Measurements from ENCODE around the gene GNAQ. TPM values are rescaled to one million over a fixed set of nuclear protein-coding genes. Genes with fewer than 3 reads are reported as not detected.
A peak's percentile ranks its signal among the peaks of the same experiment; 100 is the strongest.

Gene GNAQ
- total RNA-seq, 3 donors from 2014 or later (not counting 1 experiment from before 2014, with no cell fraction given), result 17.8 to 51.6 (median 24.5) TPM

DNA sequence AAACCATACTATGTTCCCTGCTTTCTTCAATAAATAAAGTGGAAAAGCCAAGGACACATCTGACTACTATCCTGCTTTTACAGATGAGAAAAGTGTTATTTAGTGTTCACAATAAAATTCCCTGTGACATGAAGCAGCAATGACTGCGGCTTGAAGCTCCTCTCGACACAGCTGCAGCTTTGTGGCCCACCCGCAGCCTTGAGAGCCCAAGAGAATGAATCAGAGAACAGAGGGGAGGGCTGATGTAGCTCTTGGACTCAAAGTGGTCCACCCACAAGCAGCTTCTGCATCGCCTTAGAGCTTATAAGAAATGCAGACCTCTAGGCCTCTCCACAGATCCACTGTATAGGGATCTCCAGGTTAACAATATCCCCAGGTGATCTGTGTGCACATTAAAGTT, 202.2 kb downstream of the GNAQ start:
- Histone ChIP-seq H3K27ac (ENCODE audit: low read length) (no peak overlapping the region), H3K36me3 (ENCODE audit: control insufficient read depth, insufficient read depth, low read length) (no peaks in the 10 kb centered on the region), H3K4me3 (ENCODE audit: low read length) (no peak overlapping the region), H3K27me3 (ENCODE audit: control insufficient read depth, insufficient read depth, low read length) (no peaks in the 10 kb centered on the region), H3K9me3 (ENCODE audit: control insufficient read depth, insufficient read depth, low read length) (no peaks in the 10 kb centered on the region), H3K4me1 (ENCODE audit: control insufficient read depth, insufficient read depth, low read length) (peaks cover 19% of the 10 kb centered on the region)
- Mint-ChIP-seq H3K4me3 (no peak overlapping the region), H3K36me3 (no peaks in the 10 kb centered on the region), H3K9me3 (no peaks in the 10 kb centered on the region), H3K27ac (no peak overlapping the region), H3K27me3 (ENCODE audit: low read depth in 2 of 2) (peaks cover 8 to 13% of the 10 kb centered on the region in 2 donors), H3K4me1 (peaks cover 47 to 49% of the 10 kb centered on the region in 2 donors)
- no peak for DNase-seq
- intact Hi-C loops (cut with micrococcal nuclease), result loop anchor here (10.0 kb wide), 1 partner anchor 205 kb away; the partner anchor contains the start of gene GNAQ
- ATAC-seq, result no peak
- TF ChIP-seq, protein P1, sequence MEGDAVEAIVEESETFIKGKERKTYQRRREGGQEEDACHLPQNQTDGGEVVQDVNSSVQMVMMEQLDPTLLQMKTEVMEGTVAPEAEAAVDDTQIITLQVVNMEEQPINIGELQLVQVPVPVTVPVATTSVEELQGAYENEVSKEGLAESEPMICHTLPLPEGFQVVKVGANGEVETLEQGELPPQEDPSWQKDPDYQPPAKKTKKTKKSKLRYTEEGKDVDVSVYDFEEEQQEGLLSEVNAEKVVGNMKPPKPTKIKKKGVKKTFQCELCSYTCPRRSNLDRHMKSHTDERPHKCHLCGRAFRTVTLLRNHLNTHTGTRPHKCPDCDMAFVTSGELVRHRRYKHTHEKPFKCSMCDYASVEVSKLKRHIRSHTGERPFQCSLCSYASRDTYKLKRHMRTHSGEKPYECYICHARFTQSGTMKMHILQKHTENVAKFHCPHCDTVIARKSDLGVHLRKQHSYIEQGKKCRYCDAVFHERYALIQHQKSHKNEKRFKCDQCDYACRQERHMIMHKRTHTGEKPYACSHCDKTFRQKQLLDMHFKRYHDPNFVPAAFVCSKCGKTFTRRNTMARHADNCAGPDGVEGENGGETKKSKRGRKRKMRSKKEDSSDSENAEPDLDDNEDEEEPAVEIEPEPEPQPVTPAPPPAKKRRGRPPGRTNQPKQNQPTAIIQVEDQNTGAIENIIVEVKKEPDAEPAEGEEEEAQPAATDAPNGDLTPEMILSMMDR (IDR thresholded peaks at IDR 0.05), result no peak
- WGBS (ENCODE audit: insufficient coverage), result 96% methylated on average over 4 of the region's 4 CpGs

DNA sequence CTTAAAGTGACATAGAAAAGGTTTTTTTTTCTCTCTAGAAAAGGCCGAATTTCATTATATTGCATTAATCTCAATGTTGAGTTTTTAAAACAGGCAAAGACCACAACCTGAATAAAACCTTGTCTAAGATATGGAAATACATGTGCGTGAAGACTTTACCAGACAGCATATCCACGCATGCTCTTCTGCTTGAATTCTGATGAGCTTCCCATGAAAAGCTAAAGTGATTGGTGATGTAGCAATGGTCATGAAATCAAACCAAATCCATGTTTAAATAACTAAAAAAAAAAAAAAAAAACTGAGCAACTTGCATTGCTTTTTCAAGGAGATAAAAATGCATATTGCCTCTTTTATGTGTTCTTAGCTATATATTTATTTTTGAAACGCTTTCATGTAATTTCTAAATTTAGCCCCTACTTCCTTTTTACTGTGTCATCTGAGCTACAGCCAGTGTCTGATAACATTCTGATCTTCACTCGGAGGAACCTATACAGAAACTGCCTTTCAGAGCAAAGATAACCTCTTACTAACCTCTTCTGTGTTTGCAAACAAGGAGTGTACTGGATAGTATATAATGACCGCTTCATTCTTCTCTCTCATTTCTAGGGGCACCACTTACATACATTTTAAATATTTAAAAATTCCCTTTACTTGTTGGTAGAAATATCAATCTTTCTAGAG, 204.4 kb downstream of the GNAQ start:
- ATAC-seq (peak; percentile 25 to 54 (median 47)), DNase-seq (peak in 1 of 2 donors; percentile 8)
- Histone ChIP-seq H3K4me3 (ENCODE audit: low read length) (no peak overlapping the region), H3K9me3 (ENCODE audit: control insufficient read depth, insufficient read depth, low read length) (no peaks in the 10 kb centered on the region), H3K4me1 (ENCODE audit: control insufficient read depth, insufficient read depth, low read length) (peaks cover 19% of the 10 kb centered on the region), H3K27me3 (ENCODE audit: control insufficient read depth, insufficient read depth, low read length) (no peaks in the 10 kb centered on the region), H3K36me3 (ENCODE audit: control insufficient read depth, insufficient read depth, low read length) (no peaks in the 10 kb centered on the region), H3K27ac (ENCODE audit: low read length) (no peak overlapping the region)
- no peaks in the 10 kb centered on the region for H3K36me3 Mint-ChIP-seq
- TF ChIP-seq, protein P1 (IDR thresholded peaks at IDR 0.05), result no peak
- peak overlapping the region; percentile 76 for H3K4me3 Mint-ChIP-seq
- H3K27ac Mint-ChIP-seq, result peak overlapping the region in 1 of 2 donors; percentile 37
- no peaks in the 10 kb centered on the region for H3K9me3 Mint-ChIP-seq
- H3K4me1 Mint-ChIP-seq, result peaks cover 44 to 47% of the 10 kb centered on the region in 2 donors
- peaks cover 9 to 10% of the 10 kb centered on the region in 2 donors for H3K27me3 Mint-ChIP-seq (ENCODE audit: low read depth in 2 of 2)
- intact Hi-C loops (cut with micrococcal nuclease), result loop anchor here (10.0 kb wide), 1 partner anchor 208 kb away; the partner anchor contains the start of gene GNAQ
- WGBS (ENCODE audit: insufficient coverage), result 38% methylated on average over 4 of the region's 6 CpGs

DNA sequence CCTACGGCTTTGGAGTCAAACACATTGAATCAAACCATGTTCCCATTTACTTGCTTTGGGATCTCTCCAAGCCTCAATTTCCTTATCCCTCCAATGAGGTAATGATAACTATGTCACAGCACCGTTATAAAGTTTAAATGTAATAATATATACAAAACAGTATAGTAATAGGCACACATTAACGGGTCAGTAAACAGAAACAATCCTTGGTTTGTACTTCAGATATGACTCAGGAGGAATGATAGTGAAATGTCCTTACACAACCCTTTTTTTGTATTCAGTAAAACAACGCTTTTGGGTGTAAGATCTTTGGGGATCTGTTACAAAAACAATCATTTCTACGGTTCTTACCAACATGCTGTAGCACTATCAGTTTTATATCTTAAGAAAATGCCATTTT, 205.0 kb downstream of the GNAQ start:
- Mint-ChIP-seq H3K27me3 (ENCODE audit: low read depth in 2 of 2) (peaks cover 3 to 8% of the 10 kb centered on the region in 2 donors), H3K9me3 (no peaks in the 10 kb centered on the region), H3K4me1 (peaks cover 38 to 40% of the 10 kb centered on the region in 2 donors), H3K4me3 (no peak overlapping the region), H3K36me3 (no peaks in the 10 kb centered on the region), H3K27ac (no peak overlapping the region)
- no peaks in the 10 kb centered on the region for H3K9me3 ChIP-seq (ENCODE audit: control insufficient read depth, insufficient read depth, low read length)
- no peak for DNase-seq
- H3K4me3 ChIP-seq (ENCODE audit: low read length), result no peak overlapping the region
- H3K27ac ChIP-seq (ENCODE audit: low read length), result no peak overlapping the region
- H3K36me3 ChIP-seq (ENCODE audit: control insufficient read depth, insufficient read depth, low read length), result no peaks in the 10 kb centered on the region
- no peaks in the 10 kb centered on the region for H3K27me3 ChIP-seq (ENCODE audit: control insufficient read depth, insufficient read depth, low read length)
- WGBS (ENCODE audit: insufficient coverage), result 100% methylated on average over 2 of the region's 5 CpGs
- ATAC-seq, result no peak
- H3K4me1 ChIP-seq (ENCODE audit: control insufficient read depth, insufficient read depth, low read length), result peaks cover 19% of the 10 kb centered on the region
- intact Hi-C loops (cut with micrococcal nuclease), result loop anchor here (10.0 kb wide), 1 partner anchor 208 kb away; the partner anchor contains the start of gene GNAQ
- TF ChIP-seq, protein P1 (IDR thresholded peaks at IDR 0.05), result no peak

Measured in natural killer cell (primary cell).